Neural progenitor cell (in vitro differentiated cells): ENCODE measurements around the gene RPS16. TPM values are rescaled to one million over a fixed set of nuclear protein-coding genes. Genes with fewer than 3 reads are reported as not detected.

Experiments used
- DNase-seq: peaks from one replicate; pipeline ENCODE4 v3.0.0-alpha.2; 2016; ENCODE audit warnings: low spot score
- H2AFZ ChIP-seq: fragments of 200-600 bp; sonication (generic); replicated peaks from 2 replicates; pipeline ENCODE4 v1.6.1; 2016; ENCODE audit warnings: antibody characterized with exemption
- H3F3A ChIP-seq: fragments of 200-600 bp; sonication (generic); 2 replicates; pipeline ENCODE4 v1.6.1; 2016; ENCODE audit warnings: antibody characterized with exemption, low read depth
- H3K27ac ChIP-seq: fragments of 200-600 bp; sonication (generic); 2 replicates; pipeline ENCODE4 v1.5.1; 2016; ENCODE audit warnings: mild to moderate bottlenecking
- H3K27me3 ChIP-seq: fragments of 200-600 bp; sonication (generic); 2 replicates; pipeline ENCODE4 v1.6.1; 2016; ENCODE audit warnings: mild to moderate bottlenecking, moderate library complexity
- H3K36me3 ChIP-seq: fragments of 200-600 bp; sonication (generic); 2 replicates; pipeline ENCODE4 v1.5.1; 2016
- H3K4me1 ChIP-seq: fragments of 200-600 bp; sonication (generic); 2 replicates; pipeline ENCODE4 v1.6.1; 2016; ENCODE audit warnings: mixed run types
- H3K4me2 ChIP-seq: fragments of 200-600 bp; sonication (generic); 2 replicates; pipeline ENCODE4 v1.6.1; 2016
- H3K4me3 ChIP-seq: fragments of 200-600 bp; sonication (generic); 2 replicates; pipeline ENCODE4 v1.5.1; 2016
- H3K79me2 ChIP-seq: fragments of 200-600 bp; sonication (generic); 2 replicates; pipeline ENCODE4 v1.6.1; 2016; ENCODE audit warnings: low read depth
- H3K9ac ChIP-seq: fragments of 200-600 bp; sonication (generic); 2 replicates; pipeline ENCODE4 v1.6.1; 2016
- H3K9me3 ChIP-seq: fragments of 200-600 bp; sonication (generic); 2 replicates; pipeline ENCODE4 v1.5.1; 2016; ENCODE audit warnings: low read depth
- H4K20me1 ChIP-seq: fragments of 200-600 bp; sonication (generic); 2 replicates; pipeline ENCODE4 v1.6.1; 2016; ENCODE audit warnings: low read depth
- H3K27ac Mint-ChIP-seq: 3 replicates; pipeline ENCODE4 v1.8.0; 2021; ENCODE audit warnings: mixed read lengths
- H3K27me3 Mint-ChIP-seq: 2 replicates; pipeline ENCODE4 v1.8.0; 2022; ENCODE audit warnings: low read depth, mild to moderate bottlenecking, inconsistent platforms, moderate library complexity, mixed read lengths; ENCODE audit not compliant: insufficient read depth
- H3K36me3 Mint-ChIP-seq: 3 replicates; pipeline ENCODE4 v1.8.0; 2021; ENCODE audit warnings: mixed read lengths
- H3K4me1 Mint-ChIP-seq: 3 replicates; pipeline ENCODE4 v1.8.0; 2021; ENCODE audit warnings: mixed read lengths
- H3K4me3 Mint-ChIP-seq: 3 replicates; pipeline ENCODE4 v1.8.0; 2021; ENCODE audit warnings: mild to moderate bottlenecking, moderate library complexity, mixed read lengths
- H3K9me3 Mint-ChIP-seq: 3 replicates; pipeline ENCODE4 v1.8.0; 2020; ENCODE audit warnings: mixed read lengths
- EZH2 ChIP-seq: fragments of 200-600 bp; sonication (generic); IDR thresholded peaks from 2 replicates; pipeline ENCODE4 v1.6.1; 2017; ENCODE audit warnings: antibody characterized with exemption, mild to moderate bottlenecking, moderate library complexity
- EZH2phosphoT487 ChIP-seq: fragments of 200-600 bp; sonication (generic); IDR thresholded peaks from 2 replicates; pipeline ENCODE4 v1.6.1; 2017; ENCODE audit warnings: antibody characterized with exemption
- total RNA-seq: library from RNA; depleted of rRNA; stranded (reverse); fragments of >200 nt; gene quantifications from 2 replicates; pipeline ENCODE4 v1.2.3, GENCODE V29; 2015; ENCODE audit warnings: low replicate concordance
- TF ChIP-seq, protein P1 (sequence below): fragments of 200-600 bp; sonication (generic); IDR thresholded peaks from 2 replicates; pipeline ENCODE4 v1.5.1; 2017; ENCODE audit warnings: antibody characterized with exemption, mild to moderate bottlenecking

RPS16 gene
- total RNA-seq, 1 donor from 2014 or later, result 94.8 TPM

DNA sequence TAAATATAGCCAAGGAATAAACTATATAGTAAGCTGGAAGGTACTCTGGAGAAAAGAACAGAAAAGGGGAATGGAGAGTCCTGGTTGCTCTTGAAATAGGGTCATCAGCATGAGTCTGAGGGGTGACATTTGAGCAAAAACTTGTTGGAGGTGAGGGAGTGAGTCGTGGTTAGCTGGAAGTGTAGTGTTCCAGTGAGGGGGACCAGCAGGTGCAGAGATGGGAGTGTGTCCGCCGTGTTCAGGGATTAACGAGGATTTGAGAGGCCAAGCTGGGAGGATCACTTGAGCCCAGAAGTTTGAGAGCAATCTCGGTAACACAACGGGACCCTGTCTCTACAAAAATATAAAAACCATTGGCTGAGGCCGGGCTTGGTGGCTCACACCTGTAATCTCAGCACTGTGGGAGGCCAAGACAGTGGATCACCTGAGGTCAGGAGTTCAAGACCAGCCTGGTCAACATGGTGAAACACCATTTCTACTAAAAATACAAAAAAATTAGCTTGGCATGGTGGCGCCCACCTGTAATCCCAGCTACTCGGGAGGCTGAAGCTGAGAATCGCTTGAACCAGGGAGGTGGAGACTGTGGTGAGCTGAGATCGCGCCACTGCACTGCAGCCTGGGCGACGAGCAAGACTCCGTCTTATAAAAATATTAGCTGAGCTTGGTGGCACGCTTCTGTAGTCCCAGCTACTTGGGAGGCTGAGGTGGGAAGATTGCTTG, 10.8 kb upstream of the RPS16 start:
- Histone ChIP-seq H3K4me3 (peak overlapping the region; percentile 85), H4K20me1 (peaks cover 21% of the 10 kb centered on the region)
- no peak overlapping the region for H3K27ac Mint-ChIP-seq

DNA sequence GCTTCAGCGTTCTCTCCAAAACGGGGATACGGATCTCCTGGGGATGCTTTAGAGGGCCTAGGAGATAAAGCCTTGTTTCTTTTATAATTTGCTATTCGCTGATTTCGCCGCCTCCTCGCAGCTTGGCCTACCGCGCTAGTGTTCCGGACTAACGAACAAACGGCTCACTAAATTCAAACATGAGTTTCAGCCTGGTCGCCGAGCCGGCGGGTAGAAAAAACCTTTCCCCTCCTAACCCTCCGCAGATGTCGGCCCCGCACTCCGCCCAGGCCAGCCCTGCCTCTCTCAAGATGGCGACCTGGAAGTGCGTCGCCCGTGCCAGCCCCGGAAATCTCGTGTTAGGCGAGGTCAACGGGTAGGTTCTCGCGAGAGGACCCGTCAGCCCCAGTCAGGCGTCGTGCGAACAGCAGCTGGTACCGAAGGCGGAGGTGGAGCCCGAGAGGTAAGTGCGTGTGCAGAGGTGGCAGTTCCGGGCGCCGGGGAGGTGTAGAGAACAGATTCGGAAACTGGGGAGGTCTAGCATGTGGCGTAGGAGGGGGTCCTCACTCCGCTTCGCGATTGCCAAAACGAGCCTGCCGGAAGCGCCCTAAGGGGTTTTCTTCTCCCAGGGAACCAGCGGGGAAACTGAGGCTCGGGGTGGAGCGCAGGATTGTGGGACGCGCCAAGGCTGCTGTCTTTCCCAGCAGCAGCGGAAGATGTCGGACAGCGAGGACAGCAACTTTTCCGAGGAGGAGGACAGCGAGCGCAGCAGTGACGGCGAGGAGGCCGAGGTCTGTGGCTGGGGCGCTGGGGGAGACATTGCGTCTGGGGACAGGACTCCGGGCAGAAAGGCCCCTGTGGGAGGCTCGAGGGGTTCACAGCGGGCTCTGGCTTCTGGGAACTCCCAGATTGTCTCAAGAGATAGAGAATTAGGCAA, 9.7 kb upstream of the RPS16 start, which contains the start of gene SUPT5H:
TSS of gene SUPT5H (plus strand) at position 387 of the 916 bp plus-strand sequence. CDS start at position 696, 309 bp downstream.
- no peaks in the 10 kb centered on the region for H3K9me3 ChIP-seq
- peak within 1 kb of the TSS; percentile 0 for H2AFZ ChIP-seq
- peak within 1 kb of the TSS; percentile 98 for H3K27ac Mint-ChIP-seq
- H3K4me3 ChIP-seq, result peak within 1 kb of the TSS; percentile 85
- no peaks in the 10 kb centered on the region for H3K36me3 ChIP-seq
- H3K27ac ChIP-seq, result peak within 1 kb of the TSS; percentile 72
- H3K9ac ChIP-seq, result peak within 1 kb of the TSS; percentile 92
- H3K36me3 Mint-ChIP-seq, result peaks cover 11% of the 10 kb centered on the region
- H3K79me2 ChIP-seq, result peaks cover 62% of the 10 kb centered on the region
- H3K4me2 ChIP-seq, result peak within 1 kb of the TSS; percentile 89
- peak; percentile 99 for DNase-seq
- no peaks in the 10 kb centered on the region for H3K27me3 ChIP-seq
- peaks cover 5% of the 10 kb centered on the region for H3K4me1 ChIP-seq
- peaks cover 19% of the 10 kb centered on the region for H3F3A ChIP-seq
- peaks cover 17% of the 10 kb centered on the region for H4K20me1 ChIP-seq
- H3K4me1 Mint-ChIP-seq, result peaks cover 22% of the 10 kb centered on the region
- H3K9me3 Mint-ChIP-seq, result no peaks in the 10 kb centered on the region
- H3K27me3 Mint-ChIP-seq, result peaks cover 3% of the 10 kb centered on the region
- H3K4me3 Mint-ChIP-seq, result peak within 1 kb of the TSS; percentile 100
- peak; percentile 34 for TF ChIP-seq EZH2
- TF ChIP-seq, protein P1, sequence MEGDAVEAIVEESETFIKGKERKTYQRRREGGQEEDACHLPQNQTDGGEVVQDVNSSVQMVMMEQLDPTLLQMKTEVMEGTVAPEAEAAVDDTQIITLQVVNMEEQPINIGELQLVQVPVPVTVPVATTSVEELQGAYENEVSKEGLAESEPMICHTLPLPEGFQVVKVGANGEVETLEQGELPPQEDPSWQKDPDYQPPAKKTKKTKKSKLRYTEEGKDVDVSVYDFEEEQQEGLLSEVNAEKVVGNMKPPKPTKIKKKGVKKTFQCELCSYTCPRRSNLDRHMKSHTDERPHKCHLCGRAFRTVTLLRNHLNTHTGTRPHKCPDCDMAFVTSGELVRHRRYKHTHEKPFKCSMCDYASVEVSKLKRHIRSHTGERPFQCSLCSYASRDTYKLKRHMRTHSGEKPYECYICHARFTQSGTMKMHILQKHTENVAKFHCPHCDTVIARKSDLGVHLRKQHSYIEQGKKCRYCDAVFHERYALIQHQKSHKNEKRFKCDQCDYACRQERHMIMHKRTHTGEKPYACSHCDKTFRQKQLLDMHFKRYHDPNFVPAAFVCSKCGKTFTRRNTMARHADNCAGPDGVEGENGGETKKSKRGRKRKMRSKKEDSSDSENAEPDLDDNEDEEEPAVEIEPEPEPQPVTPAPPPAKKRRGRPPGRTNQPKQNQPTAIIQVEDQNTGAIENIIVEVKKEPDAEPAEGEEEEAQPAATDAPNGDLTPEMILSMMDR, result no peak

More for the DNA sequence above, 10.8 kb upstream of the RPS16 start:
- Histone ChIP-seq H2AFZ (no peak overlapping the region), H3K36me3 (no peaks in the 10 kb centered on the region), H3K4me2 (peak overlapping the region; percentile 89), H3K27ac (no peak overlapping the region), H3K4me1 (peaks cover 5% of the 10 kb centered on the region), H3F3A (peaks cover 19% of the 10 kb centered on the region), H3K9ac (peak overlapping the region; percentile 58), H3K27me3 (no peaks in the 10 kb centered on the region), H3K9me3 (no peaks in the 10 kb centered on the region), H3K79me2 (peaks cover 73% of the 10 kb centered on the region)
- DNase-seq, result no peak
- Mint-ChIP-seq H3K27me3 (peaks cover 3% of the 10 kb centered on the region), H3K4me3 (peak overlapping the region; percentile 100), H3K9me3 (no peaks in the 10 kb centered on the region), H3K36me3 (peaks cover 11% of the 10 kb centered on the region), H3K4me1 (peaks cover 22% of the 10 kb centered on the region)
- TF ChIP-seq EZH2, result no peak
- TF ChIP-seq EZH2phosphoT487, result no peak
- TF ChIP-seq, protein P1, result no peak

DNA sequence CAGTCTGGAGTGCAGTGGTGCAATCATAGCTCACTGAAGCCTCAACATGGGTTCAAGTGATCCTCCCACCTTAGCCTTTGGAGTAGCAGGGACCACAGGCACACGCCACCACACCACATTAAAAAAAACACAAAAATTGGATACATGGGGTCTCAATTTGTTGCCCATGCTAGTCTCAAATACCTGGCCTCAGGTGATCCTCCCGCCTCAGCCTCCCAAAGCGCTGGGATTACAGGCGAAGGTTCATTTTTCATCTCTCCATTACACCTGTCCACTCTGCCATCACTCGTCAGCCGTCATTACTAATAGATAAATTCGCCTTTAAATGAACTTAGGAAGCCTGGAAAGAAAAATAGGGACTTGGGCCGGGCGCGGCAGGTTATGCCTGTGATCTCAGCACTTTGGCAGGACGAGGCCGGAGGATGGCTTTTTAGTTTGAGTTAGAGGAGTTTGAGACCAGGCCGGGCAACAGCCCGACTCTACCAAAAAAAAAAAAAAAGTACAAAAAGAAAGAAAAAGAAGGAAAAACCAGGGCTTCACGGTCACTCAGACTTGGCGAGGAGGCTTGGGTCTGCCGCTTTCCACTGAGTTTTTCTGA, 8.9 kb upstream of the RPS16 start:
- Histone ChIP-seq H4K20me1 (peaks cover 11% of the 10 kb centered on the region), H3K4me3 (peak overlapping the region; percentile 85), H3K36me3 (no peaks in the 10 kb centered on the region), H3K27ac (peak overlapping the region; percentile 72), H3K9me3 (no peaks in the 10 kb centered on the region), H3F3A (peaks cover 19% of the 10 kb centered on the region), H3K4me2 (peak overlapping the region; percentile 89), H3K79me2 (peaks cover 55% of the 10 kb centered on the region), H3K9ac (peak overlapping the region; percentile 92), H3K27me3 (no peaks in the 10 kb centered on the region), H3K4me1 (peaks cover 5% of the 10 kb centered on the region), H2AFZ (peak overlapping the region; percentile 0)
- Mint-ChIP-seq H3K27me3 (peaks cover 5% of the 10 kb centered on the region), H3K4me3 (peak overlapping the region; percentile 100), H3K4me1 (peaks cover 22% of the 10 kb centered on the region), H3K27ac (peak overlapping the region; percentile 74), H3K36me3 (peaks cover 9% of the 10 kb centered on the region), H3K9me3 (no peaks in the 10 kb centered on the region)
- DNase-seq, result no peak
- TF ChIP-seq EZH2phosphoT487 (no peak), EZH2 (no peak)
